ENCODE results near the gene IFITM1.

GRCh38 chr11:282171-282570, 31.7 kb upstream of the IFITM1 start:
- no peak for TF ChIP-seq CTCF (IDR thresholded peaks at IDR 0.05 in 8 of 11, conservative IDR thresholded peaks at IDR 0.05 in 3 of 11)
- no peak for TF ChIP-seq POLR2AphosphoS5 (IDR thresholded peaks at IDR 0.05)
- no peak for TF ChIP-seq POLR2A (IDR thresholded peaks at IDR 0.05)
